Measurements from ENCODE around the gene LGR5.

GRCh38 chr12:71460318-71460717, 20.7 kb downstream of the LGR5 start:
- TF ChIP-seq POLR2A (IDR thresholded peaks at IDR 0.05) (no peak), CTCF (IDR thresholded peaks at IDR 0.05) (no peak)

All from Peyer's patch (tissue), 4 donors.